ENCODE results near the gene IQSEC1.

DNA sequence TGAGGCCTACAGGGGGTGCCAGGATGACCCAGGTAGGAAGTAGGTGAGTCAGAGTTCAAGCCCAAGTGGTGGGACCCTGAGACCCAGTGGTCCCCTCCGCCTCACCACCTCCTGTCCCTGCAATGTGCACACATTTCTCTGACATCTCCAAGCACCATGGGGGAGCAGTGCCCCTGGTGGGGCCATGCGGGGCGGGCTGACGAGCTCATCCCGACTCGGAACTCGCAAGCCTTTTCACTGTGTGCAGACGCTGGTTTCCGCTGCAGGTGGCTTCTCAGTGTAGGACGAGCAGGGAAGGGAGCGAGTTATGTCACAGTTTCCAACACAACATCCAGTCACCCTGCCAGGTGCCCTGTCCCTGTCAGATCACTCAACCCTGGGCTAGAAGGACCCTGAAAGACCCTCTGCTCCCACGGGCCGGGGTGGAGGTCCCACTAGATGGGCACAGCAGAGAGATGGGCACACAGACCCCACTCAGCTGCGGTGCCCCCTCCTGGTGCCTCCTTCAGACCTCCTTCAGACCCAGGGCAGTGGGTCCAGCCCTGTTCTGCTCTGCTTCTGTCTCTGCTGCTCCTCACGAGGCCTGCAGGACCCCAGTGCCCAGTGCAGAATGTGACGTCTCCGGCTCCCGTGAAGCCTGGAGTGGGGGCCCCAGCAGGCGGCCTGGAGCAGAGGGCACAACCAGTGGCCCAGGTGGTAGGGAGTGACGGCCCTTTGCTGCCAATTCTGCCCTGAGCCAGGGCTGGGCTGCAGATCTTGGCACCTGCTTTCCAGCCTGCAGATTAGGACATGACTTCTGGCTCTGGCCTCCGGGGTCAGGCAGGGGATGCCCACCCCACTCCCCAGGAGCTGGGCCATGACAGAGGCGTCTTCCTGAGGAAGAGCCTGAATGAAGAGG lies 129.9 kb downstream of the IQSEC1 start:
- TF ChIP-seq, protein P1, sequence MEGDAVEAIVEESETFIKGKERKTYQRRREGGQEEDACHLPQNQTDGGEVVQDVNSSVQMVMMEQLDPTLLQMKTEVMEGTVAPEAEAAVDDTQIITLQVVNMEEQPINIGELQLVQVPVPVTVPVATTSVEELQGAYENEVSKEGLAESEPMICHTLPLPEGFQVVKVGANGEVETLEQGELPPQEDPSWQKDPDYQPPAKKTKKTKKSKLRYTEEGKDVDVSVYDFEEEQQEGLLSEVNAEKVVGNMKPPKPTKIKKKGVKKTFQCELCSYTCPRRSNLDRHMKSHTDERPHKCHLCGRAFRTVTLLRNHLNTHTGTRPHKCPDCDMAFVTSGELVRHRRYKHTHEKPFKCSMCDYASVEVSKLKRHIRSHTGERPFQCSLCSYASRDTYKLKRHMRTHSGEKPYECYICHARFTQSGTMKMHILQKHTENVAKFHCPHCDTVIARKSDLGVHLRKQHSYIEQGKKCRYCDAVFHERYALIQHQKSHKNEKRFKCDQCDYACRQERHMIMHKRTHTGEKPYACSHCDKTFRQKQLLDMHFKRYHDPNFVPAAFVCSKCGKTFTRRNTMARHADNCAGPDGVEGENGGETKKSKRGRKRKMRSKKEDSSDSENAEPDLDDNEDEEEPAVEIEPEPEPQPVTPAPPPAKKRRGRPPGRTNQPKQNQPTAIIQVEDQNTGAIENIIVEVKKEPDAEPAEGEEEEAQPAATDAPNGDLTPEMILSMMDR (IDR thresholded peaks at IDR 0.05) = no peak
- TF ChIP-seq POLR2A (IDR thresholded peaks at IDR 0.05) (no peak), EP300 (IDR thresholded peaks at IDR 0.05; ENCODE audit: low read depth) (no peak)

All from transverse colon (tissue), 3 donors.